Measurements from ENCODE around the gene NT5DC2. TPM values are rescaled to one million over a fixed set of nuclear protein-coding genes. Genes with fewer than 3 reads are reported as not detected.
A peak's percentile ranks its signal among the peaks of the same experiment; 100 is the strongest.

Gene NT5DC2
- total and polyA plus RNA-seq, 2 donors: 11.2 to 18.1 TPM

DNA sequence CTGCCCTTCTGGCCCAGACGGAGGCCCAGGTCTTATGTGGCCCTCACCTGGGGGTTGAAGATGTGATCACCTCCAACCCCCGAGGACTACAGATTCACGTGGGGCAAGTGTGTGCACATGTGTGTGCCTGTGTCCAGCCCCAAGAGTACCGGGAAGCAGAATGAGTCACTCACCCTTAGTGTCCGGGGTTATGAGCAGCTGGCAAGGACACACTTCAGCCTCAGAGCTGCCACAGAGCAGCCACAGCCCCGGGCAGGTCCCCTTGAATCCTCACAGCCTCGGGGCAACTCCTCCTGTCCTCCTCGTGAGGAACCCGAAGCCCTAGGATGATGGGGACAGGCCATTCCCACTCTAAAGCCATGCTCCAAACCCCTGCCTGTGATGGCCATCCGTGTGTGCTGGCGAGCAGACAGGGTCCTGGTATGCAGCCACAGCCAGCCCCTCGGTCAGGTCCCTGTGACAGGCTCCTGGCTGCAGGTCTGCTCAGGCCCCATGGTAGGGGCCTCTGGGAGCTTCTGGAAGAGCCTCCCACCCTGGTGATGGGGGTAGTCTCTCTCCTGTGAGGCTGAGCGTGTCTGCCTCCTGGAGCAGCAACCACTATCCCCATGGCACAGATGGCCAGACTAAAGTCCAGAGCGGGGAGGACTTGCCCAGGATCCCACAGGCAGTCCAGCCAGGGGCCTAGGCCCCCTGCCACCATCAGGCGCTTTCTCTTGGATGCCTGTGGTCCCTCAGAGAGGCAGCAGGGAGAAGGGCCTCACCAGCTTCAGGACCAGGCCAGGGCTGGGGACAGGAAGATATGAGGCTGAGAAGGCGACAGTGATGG is 37.7 kb downstream of the NT5DC2 start:
- Histone ChIP-seq H3K9me3 (ENCODE audit: control insufficient read depth in 2 of 2, insufficient read depth in 1 of 2, low read length in 1 of 2) (no peaks in the 10 kb centered on the region), H3K27me3 (ENCODE audit: control insufficient read depth in 2 of 2, insufficient read depth in 1 of 2, low read length in 1 of 2) (peaks cover 0 to 35% of the 10 kb centered on the region in 2 donors), H3K4me1 (ENCODE audit: control insufficient read depth in 2 of 2, insufficient read depth in 2 of 2, low read length in 2 of 2) (peaks cover 0 to 23% of the 10 kb centered on the region in 2 donors), H3K27ac (ENCODE audit: low read depth in 1 of 2, low read length in 1 of 2) (no peak overlapping the region), H3K36me3 (ENCODE audit: control insufficient read depth in 2 of 2, insufficient read depth in 2 of 2, low read length in 1 of 2) (peaks cover 26 to 27% of the 10 kb centered on the region in 2 donors), H3K4me3 (ENCODE audit: low read length in 2 of 2) (no peak overlapping the region)
- no peak for DNase-seq (ENCODE audit: low read depth in 6 of 9, low spot score in 9 of 9)
- 88% methylated on average over 16 of the region's 16 CpGs for WGBS

GRCh38 chr3:52494886-52495495 is 38.7 kb downstream of the NT5DC2 start, which contains the start of gene STAB1:
Gene STAB1 (plus strand): TSS chr3:52495338. CDS start chr3:52495414, 76 bp downstream.
- Histone ChIP-seq H3K27ac (ENCODE audit: low read depth in 1 of 2, low read length in 1 of 2) (no peak within 1 kb of the TSS), H3K4me3 (ENCODE audit: low read length in 2 of 2) (no peak within 1 kb of the TSS), H3K27me3 (ENCODE audit: control insufficient read depth in 2 of 2, insufficient read depth in 1 of 2, low read length in 1 of 2) (peaks cover 0 to 35% of the 10 kb centered on the region in 2 donors), H3K4me1 (ENCODE audit: control insufficient read depth in 2 of 2, insufficient read depth in 2 of 2, low read length in 2 of 2) (peaks cover 0 to 23% of the 10 kb centered on the region in 2 donors), H3K9me3 (ENCODE audit: control insufficient read depth in 2 of 2, insufficient read depth in 1 of 2, low read length in 1 of 2) (no peaks in the 10 kb centered on the region), H3K36me3 (ENCODE audit: control insufficient read depth in 2 of 2, insufficient read depth in 2 of 2, low read length in 1 of 2) (peaks cover 36 to 37% of the 10 kb centered on the region in 2 donors)
- 39% methylated on average over 25 of the region's 25 CpGs for WGBS
- DNase-seq (ENCODE audit: low read depth in 6 of 9, low spot score in 9 of 9): no peak

DNA sequence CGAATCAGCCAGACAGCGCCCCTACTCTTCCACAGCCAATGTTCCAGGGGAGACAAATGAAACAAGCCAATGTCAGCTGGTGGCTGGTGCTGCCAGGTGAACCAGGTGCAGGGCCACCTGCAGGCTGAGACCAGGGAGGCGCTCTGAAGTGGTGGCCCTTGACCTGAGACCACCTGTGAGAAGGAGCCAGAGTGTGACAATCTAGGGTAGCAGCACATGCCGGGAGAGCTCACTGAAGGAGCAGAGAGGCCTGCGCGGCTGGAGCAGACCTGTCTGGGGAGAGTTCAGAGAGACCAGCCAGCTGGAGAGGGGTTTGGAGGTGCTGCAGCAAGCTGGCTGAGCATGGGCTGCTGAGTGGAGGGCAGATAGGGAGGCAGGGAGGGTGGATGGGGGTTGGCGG is 39.2 kb downstream of the NT5DC2 start:
- Histone ChIP-seq H3K27me3 (ENCODE audit: control insufficient read depth in 2 of 2, insufficient read depth in 1 of 2, low read length in 1 of 2) (peaks cover 0 to 35% of the 10 kb centered on the region in 2 donors), H3K9me3 (ENCODE audit: control insufficient read depth in 2 of 2, insufficient read depth in 1 of 2, low read length in 1 of 2) (no peaks in the 10 kb centered on the region), H3K27ac (ENCODE audit: low read depth in 1 of 2, low read length in 1 of 2) (no peak overlapping the region), H3K36me3 (ENCODE audit: control insufficient read depth in 2 of 2, insufficient read depth in 2 of 2, low read length in 1 of 2) (peaks cover 41 to 42% of the 10 kb centered on the region in 2 donors), H3K4me3 (ENCODE audit: low read length in 2 of 2) (no peak overlapping the region), H3K4me1 (ENCODE audit: control insufficient read depth in 2 of 2, insufficient read depth in 2 of 2, low read length in 2 of 2) (peaks cover 0 to 23% of the 10 kb centered on the region in 2 donors)
- 94% methylated on average over 7 of the region's 7 CpGs for WGBS
- peak in 1 of 9 donors; percentile 13 for DNase-seq (ENCODE audit: low read depth in 6 of 9, low spot score in 9 of 9)

DNA sequence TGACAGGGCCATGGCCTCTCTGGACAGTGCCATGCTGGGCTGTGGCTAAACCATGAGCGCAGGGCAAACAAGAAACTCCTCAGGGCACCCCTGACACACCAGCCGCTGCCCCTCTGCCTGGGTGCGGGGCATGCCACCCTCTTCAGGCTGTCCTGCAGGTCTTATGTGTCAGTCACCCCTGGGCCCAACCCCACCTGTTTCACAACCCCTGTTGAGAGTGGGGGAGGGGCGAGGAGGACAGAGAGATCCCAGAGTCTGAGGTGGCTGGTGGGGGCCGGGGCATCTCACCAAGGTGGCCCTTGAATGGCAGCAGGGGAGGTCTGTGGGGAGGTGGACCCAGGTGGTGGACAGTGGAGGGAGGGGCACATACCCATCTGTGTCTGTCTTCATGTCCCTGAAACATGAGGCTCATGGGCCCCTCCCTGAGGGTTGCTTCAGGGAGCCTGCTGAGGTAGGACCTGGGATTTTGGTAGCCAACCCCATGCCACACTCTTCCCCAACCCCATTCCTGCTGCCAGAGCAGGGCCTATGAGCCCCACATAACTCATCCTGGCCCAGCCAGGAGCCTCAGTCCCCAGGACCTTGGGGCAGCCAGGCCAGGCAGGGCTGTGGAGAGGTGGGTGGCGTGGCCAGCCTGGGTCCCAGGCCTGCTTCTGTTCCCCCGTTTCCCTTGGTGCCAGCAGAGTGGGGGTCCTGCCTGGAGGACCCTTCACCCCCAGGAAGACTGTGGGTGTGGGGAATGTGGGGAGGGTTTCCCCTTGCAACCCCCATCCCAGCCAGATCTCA is 40.2 kb downstream of the NT5DC2 start:
- no peak for DNase-seq (ENCODE audit: low read depth in 6 of 9, low spot score in 9 of 9)
- Histone ChIP-seq H3K4me3 (ENCODE audit: low read length in 2 of 2) (no peak overlapping the region), H3K9me3 (ENCODE audit: control insufficient read depth in 2 of 2, insufficient read depth in 1 of 2, low read length in 1 of 2) (no peaks in the 10 kb centered on the region), H3K4me1 (ENCODE audit: control insufficient read depth in 2 of 2, insufficient read depth in 2 of 2, low read length in 2 of 2) (peaks cover 0 to 14% of the 10 kb centered on the region in 2 donors), H3K27me3 (ENCODE audit: control insufficient read depth in 2 of 2, insufficient read depth in 1 of 2, low read length in 1 of 2) (peaks cover 0 to 28% of the 10 kb centered on the region in 2 donors), H3K27ac (ENCODE audit: low read depth in 1 of 2, low read length in 1 of 2) (no peak overlapping the region), H3K36me3 (ENCODE audit: control insufficient read depth in 2 of 2, insufficient read depth in 2 of 2, low read length in 1 of 2) (peaks cover 50 to 52% of the 10 kb centered on the region in 2 donors)
- 98% methylated on average over 7 of the region's 7 CpGs for WGBS

GRCh38 chr3:52492059-52492458 is 41.6 kb downstream of the NT5DC2 start:
- Histone ChIP-seq H3K4me1 (ENCODE audit: control insufficient read depth in 2 of 2, insufficient read depth in 2 of 2, low read length in 2 of 2) (peaks cover 0 to 9% of the 10 kb centered on the region in 2 donors), H3K4me3 (ENCODE audit: low read length in 2 of 2) (no peak overlapping the region), H3K27me3 (ENCODE audit: control insufficient read depth in 2 of 2, insufficient read depth in 1 of 2, low read length in 1 of 2) (peaks cover 0 to 20% of the 10 kb centered on the region in 2 donors), H3K27ac (ENCODE audit: low read depth in 1 of 2, low read length in 1 of 2) (no peak overlapping the region), H3K36me3 (ENCODE audit: control insufficient read depth in 2 of 2, insufficient read depth in 2 of 2, low read length in 1 of 2) (peaks cover 63 to 66% of the 10 kb centered on the region in 2 donors), H3K9me3 (ENCODE audit: control insufficient read depth in 2 of 2, insufficient read depth in 1 of 2, low read length in 1 of 2) (no peaks in the 10 kb centered on the region)
- WGBS: 97% methylated on average over 21 of the region's 21 CpGs
- DNase-seq (ENCODE audit: low read depth in 6 of 9, low spot score in 9 of 9): no peak

- H3K4me1 ChIP-seq (ENCODE audit: control insufficient read depth in 2 of 2, insufficient read depth in 2 of 2, low read length in 2 of 2): peaks cover 0 to 9% of the 10 kb centered on the region in 2 donors
- DNase-seq (ENCODE audit: low read depth in 6 of 9, low spot score in 9 of 9): no peak
- no peak overlapping the region for H3K4me3 ChIP-seq (ENCODE audit: low read length in 2 of 2)
- WGBS: 90% methylated on average over 23 of the region's 23 CpGs
- H3K9me3 ChIP-seq (ENCODE audit: control insufficient read depth in 2 of 2, insufficient read depth in 1 of 2, low read length in 1 of 2): no peaks in the 10 kb centered on the region
- H3K27ac ChIP-seq (ENCODE audit: low read depth in 1 of 2, low read length in 1 of 2): no peak overlapping the region
- peaks cover 73 to 75% of the 10 kb centered on the region in 2 donors for H3K36me3 ChIP-seq (ENCODE audit: control insufficient read depth in 2 of 2, insufficient read depth in 2 of 2, low read length in 1 of 2)
- peaks cover 0 to 14% of the 10 kb centered on the region in 2 donors for H3K27me3 ChIP-seq (ENCODE audit: control insufficient read depth in 2 of 2, insufficient read depth in 1 of 2, low read length in 1 of 2)
Observed at GRCh38 chr3:52490939-52491526, 42.6 kb downstream of the NT5DC2 start.

DNA sequence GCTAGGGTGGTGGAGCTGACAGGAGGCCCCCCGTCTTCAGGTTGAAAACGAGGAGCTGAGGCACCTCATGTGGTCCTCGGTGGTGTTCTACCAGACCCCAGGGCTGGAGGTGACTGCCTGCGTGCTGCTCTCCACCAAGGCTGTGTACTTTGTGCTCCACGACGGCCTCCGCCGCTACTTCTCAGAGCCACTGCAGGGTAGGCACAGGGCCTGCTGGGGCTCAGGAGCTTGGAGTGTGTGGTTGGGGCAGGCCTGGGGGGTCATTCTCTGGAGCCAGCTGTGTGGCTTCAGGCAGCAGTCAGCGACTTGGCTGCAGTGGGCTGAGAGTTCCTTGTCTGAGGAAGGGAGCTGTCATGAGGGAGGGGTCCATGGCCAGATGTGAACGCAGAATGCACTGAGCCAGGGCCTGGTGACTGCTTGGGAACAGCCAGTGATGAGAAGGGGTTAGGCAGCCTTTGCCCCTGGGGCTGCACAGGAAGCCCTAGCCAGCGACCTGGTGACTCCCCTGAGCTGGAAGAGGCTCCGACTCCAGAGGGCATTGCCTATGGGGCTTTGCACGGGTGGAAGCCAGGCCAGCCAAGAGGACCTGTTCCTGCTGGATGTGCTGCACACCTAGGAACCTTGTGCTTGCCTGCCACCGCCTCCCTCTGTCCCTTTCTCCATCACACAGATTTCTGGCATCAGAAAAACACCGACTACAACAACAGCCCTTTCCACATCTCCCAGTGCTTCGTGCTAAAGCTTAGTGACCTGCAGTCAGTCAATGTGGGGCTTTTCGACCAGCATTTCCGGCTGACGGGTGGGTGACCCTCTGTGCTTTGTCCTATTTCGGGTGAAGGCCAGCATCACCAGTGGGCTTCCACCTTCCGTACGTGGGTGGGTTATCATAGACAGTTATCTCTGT is 43.4 kb downstream of the NT5DC2 start:
- Histone ChIP-seq H3K36me3 (ENCODE audit: control insufficient read depth in 2 of 2, insufficient read depth in 2 of 2, low read length in 1 of 2) (peaks cover 80 to 82% of the 10 kb centered on the region in 2 donors), H3K4me1 (ENCODE audit: control insufficient read depth in 2 of 2, insufficient read depth in 2 of 2, low read length in 2 of 2) (peaks cover 0 to 9% of the 10 kb centered on the region in 2 donors), H3K9me3 (ENCODE audit: control insufficient read depth in 2 of 2, insufficient read depth in 1 of 2, low read length in 1 of 2) (no peaks in the 10 kb centered on the region), H3K27me3 (ENCODE audit: control insufficient read depth in 2 of 2, insufficient read depth in 1 of 2, low read length in 1 of 2) (peaks cover 0 to 6% of the 10 kb centered on the region in 2 donors), H3K4me3 (ENCODE audit: low read length in 2 of 2) (no peak overlapping the region), H3K27ac (ENCODE audit: low read depth in 1 of 2, low read length in 1 of 2) (no peak overlapping the region)
- WGBS: 90% methylated on average over 22 of the region's 22 CpGs
- no peak for DNase-seq (ENCODE audit: low read depth in 6 of 9, low spot score in 9 of 9)

- WGBS: 97% methylated on average over 18 of the region's 18 CpGs
- H3K9me3 ChIP-seq (ENCODE audit: control insufficient read depth in 2 of 2, insufficient read depth in 1 of 2, low read length in 1 of 2): no peaks in the 10 kb centered on the region
- no peak overlapping the region for H3K27ac ChIP-seq (ENCODE audit: low read depth in 1 of 2, low read length in 1 of 2)
- no peak for DNase-seq (ENCODE audit: low read depth in 6 of 9, low spot score in 9 of 9)
- H3K27me3 ChIP-seq (ENCODE audit: control insufficient read depth in 2 of 2, insufficient read depth in 1 of 2, low read length in 1 of 2): no peaks in the 10 kb centered on the region
- H3K36me3 ChIP-seq (ENCODE audit: control insufficient read depth in 2 of 2, insufficient read depth in 2 of 2, low read length in 1 of 2): peaks cover 88 to 91% of the 10 kb centered on the region in 2 donors
- no peak overlapping the region for H3K4me3 ChIP-seq (ENCODE audit: low read length in 2 of 2)
- peaks cover 0 to 3% of the 10 kb centered on the region in 2 donors for H3K4me1 ChIP-seq (ENCODE audit: control insufficient read depth in 2 of 2, insufficient read depth in 2 of 2, low read length in 2 of 2)
Observed at GRCh38 chr3:52489453-52489852, 44.2 kb downstream of the NT5DC2 start.

Data from thymus (tissue), 11 donors.